ENCODE measurements around the gene C1orf52. TPM values are rescaled to one million over a fixed set of nuclear protein-coding genes. Genes with fewer than 3 reads are reported as not detected.

Gene C1orf52
- total and polyA plus RNA-seq, 2 of the 13 experiments (the other 11 are each of a cell fraction or from before 2014, with no cell fraction given): 19.4 to 27.4 TPM

- POLR2A ChIA-PET: no interaction called here
- Histone ChIP-seq H3K4me1 (ENCODE audit: insufficient read depth, low read length) (0 out of 2 replicates have a peak, but pooled peaks cover 2% of the 10 kb centered on the region), H3K79me2 (ENCODE audit: insufficient read depth, low read length) (no peaks in the 10 kb centered on the region), H2AFZ (ENCODE audit: low read length) (no peak overlapping the region), H3K27me3 (ENCODE audit: control insufficient read depth in 1 of 2, insufficient read depth in 2 of 2, low read length in 2 of 2) (no peaks in the 10 kb centered on the region), H3K36me3 (replicated peaks in 1 of 2; ENCODE audit: control insufficient read depth in 1 of 2, insufficient read depth in 2 of 2, low read length in 2 of 2) (no peaks in the 10 kb centered on the region), H3K4me3 (replicated peaks in 1 of 3; ENCODE audit: insufficient read depth in 1 of 3, low read depth in 2 of 3, low read length in 3 of 3) (no peak overlapping the region), H3K4me2 (ENCODE audit: low read depth, low read length) (no peak overlapping the region), H3K9ac (ENCODE audit: insufficient read depth, low read depth, low read length) (no peak overlapping the region), H3K9me3 (ENCODE audit: low read length) (no peaks in the 10 kb centered on the region), H3K27ac (ENCODE audit: extremely low read length, insufficient read depth, low read length) (no peak overlapping the region), H4K20me1 (ENCODE audit: insufficient read depth, low read length) (no peaks in the 10 kb centered on the region)
- no TSS peak for BruUV-seq (replicated peaks)
- TF ChIP-seq ZBTB37 (CRISPR knock-in tag; IDR thresholded peaks at IDR 0.05) (no peak), ELF1 (CRISPR knock-in tag; IDR thresholded peaks at IDR 0.05) (no peak), MYC (CRISPR knock-in tag; IDR thresholded peaks at IDR 0.05; ENCODE audit: borderline replicate concordance) (no peak), ZNF615 (CRISPR knock-in tag; IDR thresholded peaks at IDR 0.05; ENCODE audit: borderline replicate concordance) (no peak), HINFP (CRISPR knock-in tag; IDR thresholded peaks at IDR 0.05; ENCODE audit: low read depth) (no peak), KAT2B (IDR thresholded peaks at IDR 0.05; ENCODE audit: borderline replicate concordance, low read depth, low read length) (no peak), ELF4 (CRISPR knock-in tag; IDR thresholded peaks at IDR 0.05; ENCODE audit: borderline replicate concordance) (no peak), HDAC1 (CRISPR knock-in tag; IDR thresholded peaks at IDR 0.05) (no peak), ZNF569 (CRISPR knock-in tag; IDR thresholded peaks at IDR 0.05; ENCODE audit: borderline replicate concordance) (no peak), ZNF335 (CRISPR knock-in tag; IDR thresholded peaks at IDR 0.05) (no peak), NFAT5 (CRISPR knock-in tag; IDR thresholded peaks at IDR 0.05) (no peak), MAZ (IDR thresholded peaks at IDR 0.05; ENCODE audit: borderline replicate concordance, low read depth, low read length) (no peak), MAZ (CRISPR knock-in tag; IDR thresholded peaks at IDR 0.05; ENCODE audit: low read depth) (no peak)
- FAIRE-seq (no peak), ATAC-seq (no peak), DNase-seq (ENCODE audit: low spot score) (no peak)
- 14% methylated on average over 1 of the region's 1 CpG for WGBS (ENCODE audit: low lambda C conversion rate)
- CTCF ChIA-PET (ENCODE audit: low intra/inter-chr PET ratio, low total read pairs): no interaction called here
- in situ Hi-C loops (cut with HindIII; ENCODE audit: extremely low pct_ligation_motif_present, low pct_unique_long_range_greater_than_20kb) (no loop called here), intact Hi-C loops (cut with micrococcal nuclease; ENCODE audit: unreplicated experiment) (no loop called here)
Measured at GRCh38 chr1:85245891-85246290, 13.6 kb downstream of the C1orf52 start.

Measured in HepG2 (cell line).